HG03060 (cell line): ENCODE data around the gene CEP250.

Experiments used
- ATAC-seq: cut with Tn5 transposase; IDR thresholded peaks from one replicate; pipeline ENCODE4 v1.9.1; 2021; ENCODE audit warnings: low read depth, moderate number of reproducible peaks; ENCODE audit not compliant: unreplicated experiment

The CEP250 gene

DNA sequence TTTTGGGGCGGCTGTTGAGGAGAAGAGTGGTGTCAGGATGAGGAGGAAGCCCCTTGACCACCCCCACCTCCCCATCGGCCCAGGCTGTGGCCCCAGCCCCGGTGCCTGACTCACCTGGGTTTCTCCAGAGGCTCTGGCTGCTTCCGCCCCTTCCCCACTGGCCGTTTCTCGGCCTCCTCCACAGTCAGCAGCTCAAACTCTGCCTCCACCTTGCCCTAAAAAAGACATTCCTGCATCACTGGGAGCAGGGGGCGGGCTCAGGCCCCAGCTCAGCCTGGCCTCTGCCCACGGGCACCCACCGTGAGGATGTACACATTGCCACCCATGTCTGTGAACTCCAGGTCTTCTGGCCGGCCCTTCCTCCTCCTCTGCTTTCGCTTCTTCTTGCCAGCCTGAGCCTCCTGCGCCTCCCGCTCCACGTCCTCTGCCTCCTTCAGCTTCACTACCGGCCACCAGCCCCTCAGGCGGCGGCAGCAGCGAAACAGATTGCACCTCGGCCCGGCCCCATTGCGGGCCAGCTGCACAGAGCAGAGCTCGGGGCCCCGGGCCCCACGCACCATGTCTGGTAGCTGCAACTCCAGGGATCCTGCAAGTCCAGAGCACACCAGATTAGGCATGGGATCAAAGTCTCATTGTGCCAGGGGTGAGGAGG, 103.8 kb downstream of the CEP250 start:
- ATAC-seq: no peak

DNA sequence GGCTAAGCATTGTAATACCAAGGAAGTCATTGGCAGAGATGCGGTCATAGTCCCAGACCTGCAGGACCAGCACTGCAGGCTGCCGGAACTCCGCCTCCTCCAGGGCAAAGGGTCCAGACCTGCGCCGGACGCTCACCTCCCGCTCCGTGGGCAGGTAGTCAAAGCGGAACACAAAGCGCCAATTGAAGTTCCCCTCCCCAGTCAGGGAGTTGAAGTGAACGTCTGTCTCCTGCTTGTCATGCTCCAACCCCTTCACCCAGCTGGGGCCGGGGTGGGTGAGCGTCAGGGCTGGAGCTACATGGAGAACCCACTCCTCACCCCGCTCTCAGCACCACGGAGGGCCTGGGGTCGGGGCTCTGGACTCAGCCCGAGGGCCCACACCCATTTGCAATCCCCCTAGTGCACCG, 104.7 kb downstream of the CEP250 start:
- ATAC-seq: no peak

DNA sequence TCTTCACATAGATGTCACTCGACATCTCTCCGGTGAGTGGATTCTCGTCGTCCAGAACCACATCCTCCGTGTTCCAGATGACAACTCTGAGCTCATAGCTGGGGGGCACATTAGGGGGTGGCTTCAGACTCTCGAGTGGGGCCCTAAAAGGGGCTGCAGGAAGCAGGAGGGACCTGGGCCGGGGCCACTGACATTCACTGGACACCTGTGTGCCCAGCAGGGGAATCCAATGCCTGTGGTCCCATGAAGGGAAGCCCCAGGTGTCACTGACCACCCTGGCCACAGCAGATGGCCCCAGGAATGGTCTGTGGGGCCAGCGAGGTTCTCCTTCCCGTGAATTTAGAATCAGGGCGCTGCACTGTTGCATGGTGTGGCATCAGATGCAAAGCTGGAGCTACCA, 105.1 kb downstream of the CEP250 start:
- no peak for ATAC-seq

DNA sequence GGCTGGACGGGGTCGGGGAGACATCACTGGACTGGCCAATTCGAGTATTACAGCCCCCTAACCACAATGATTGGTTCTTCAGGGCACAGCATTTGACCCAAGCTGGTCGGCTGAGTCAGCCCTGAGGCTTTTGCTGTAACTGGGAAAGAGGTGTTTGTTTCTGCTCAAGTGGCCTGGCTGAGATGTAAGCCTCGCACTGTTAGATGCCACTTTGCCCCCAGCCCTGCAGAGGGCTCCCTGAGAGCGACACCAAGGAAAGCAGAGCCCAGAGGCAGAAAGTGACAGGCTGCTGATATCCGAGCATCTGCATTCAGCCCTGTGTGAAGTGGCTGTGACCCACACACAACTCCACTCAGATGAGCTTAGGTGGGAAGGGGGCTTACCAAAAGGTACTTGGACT, 105.9 kb downstream of the CEP250 start:
- ATAC-seq: no peak

DNA sequence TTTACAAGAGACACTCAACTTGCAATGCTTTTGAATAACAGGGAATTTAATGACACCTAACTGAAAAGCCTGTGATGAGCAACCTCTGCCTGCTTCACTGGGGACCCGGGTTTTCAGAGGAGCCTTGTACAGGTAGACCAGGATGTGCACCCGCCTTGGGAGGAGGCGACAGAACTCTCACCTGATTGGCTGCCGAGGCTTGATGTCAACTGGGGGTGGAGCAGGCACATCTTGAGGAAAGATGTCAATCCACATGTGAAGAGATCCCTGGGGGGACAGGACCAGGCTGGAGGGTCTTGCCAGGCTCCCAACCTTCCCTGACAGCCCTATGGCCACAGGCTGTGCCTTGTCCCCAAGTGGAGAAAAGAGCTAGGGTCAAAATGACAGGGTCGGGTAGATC, 106.3 kb downstream of the CEP250 start:
- no peak for ATAC-seq

DNA sequence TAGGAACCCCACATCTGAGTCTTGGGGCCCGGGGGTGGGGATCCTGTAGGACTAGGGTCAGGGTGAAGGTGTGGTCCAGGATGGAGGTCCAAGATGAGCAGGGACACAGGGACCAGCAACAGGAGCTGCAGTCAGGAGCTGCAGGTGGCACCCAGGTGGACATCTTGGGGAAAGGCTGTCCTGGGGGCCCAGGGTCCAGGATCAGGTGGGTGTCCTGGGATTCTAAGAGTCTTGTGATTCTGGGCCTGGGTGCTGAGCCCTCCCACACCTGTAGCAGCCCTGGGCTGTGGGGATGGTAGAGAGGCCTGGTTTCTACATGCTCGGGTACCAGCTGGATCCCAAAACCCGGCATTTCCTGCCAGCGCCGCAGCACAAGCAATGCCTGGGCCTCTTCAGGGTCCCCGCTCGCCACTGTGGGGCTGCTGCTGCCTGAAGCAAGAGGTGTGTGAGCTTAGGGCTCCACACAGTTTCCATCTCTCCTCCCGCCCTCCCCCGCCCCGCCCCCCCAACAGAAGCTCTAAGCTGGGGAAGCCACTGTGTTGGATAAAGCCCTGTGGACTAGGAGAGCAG, 107.2 kb downstream of the CEP250 start:
- ATAC-seq: no peak

DNA sequence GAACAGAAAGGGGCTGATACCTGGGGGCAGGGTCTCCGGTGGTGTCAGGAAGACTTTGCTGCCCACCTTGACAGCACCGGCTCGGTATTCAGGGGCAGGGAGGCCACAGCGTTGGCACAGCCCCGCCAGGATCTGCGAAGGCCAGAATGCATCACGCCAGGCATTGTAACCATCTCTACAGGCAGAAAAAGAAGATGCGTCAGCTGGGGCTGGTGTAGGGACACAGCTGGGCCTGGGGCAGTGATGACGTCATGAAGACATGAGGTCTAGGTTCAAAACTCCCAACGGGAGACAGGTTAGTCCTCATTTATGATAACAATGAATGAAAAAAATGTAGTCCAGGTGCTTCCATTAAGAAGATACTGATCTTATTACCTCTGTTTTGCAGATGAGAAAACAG, 108.4 kb downstream of the CEP250 start:
- ATAC-seq: no peak

DNA sequence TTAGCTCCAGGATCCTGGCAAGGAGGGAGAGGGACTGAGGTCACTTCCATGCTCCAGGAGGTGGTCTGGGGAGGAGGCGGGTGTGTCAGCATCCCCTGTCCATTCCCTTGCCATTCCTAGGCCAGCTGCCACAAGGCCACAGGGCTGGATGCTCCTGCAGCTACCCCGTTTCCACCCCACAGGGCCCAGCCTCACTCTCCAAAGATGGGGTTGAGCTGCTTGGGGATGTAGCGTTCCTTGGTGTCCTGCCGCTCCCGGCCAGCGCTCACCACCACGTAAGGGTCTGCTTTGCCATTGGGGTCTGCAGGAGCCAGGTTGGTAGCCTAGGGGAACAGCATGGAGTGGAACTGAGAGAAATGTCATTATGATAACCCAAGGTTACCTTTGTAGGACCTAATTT, 109.5 kb downstream of the CEP250 start:
- no peak for ATAC-seq

DNA sequence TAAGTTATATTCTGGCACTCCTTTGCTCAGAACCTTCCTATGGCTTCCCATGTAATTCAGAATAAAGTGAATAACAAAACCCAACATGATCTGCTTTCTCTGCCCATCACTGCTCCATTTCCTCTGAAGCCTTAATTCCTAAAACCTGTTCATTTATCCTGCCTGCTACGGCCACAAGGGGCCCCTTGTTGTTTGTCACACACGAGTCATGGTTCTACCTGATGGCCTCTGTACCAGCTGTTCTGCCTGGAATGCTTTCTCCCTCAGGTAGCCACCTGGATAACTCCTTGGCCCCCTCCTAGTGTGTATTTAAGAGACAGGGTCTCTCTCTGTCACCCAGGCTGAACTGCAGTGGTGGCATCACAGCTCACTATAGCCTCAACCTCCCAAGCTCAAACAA, 113.2 kb downstream of the CEP250 start:
- ATAC-seq: no peak
